NCI-H146 (cell line): Measurements from ENCODE around the gene ATAD1.
"Not testable (repeated sequence)": the region's sequence is repeated elsewhere in the genome, so short reads cannot be mapped to it uniquely, and the experiment has no call there.

Experiments
- DNase-seq: peaks from one replicate; lab custom pipeline; 2025; lab: John Stamatoyannopoulos, UW

The ATAD1 gene, protein sequence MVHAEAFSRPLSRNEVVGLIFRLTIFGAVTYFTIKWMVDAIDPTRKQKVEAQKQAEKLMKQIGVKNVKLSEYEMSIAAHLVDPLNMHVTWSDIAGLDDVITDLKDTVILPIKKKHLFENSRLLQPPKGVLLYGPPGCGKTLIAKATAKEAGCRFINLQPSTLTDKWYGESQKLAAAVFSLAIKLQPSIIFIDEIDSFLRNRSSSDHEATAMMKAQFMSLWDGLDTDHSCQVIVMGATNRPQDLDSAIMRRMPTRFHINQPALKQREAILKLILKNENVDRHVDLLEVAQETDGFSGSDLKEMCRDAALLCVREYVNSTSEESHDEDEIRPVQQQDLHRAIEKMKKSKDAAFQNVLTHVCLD

DNA sequence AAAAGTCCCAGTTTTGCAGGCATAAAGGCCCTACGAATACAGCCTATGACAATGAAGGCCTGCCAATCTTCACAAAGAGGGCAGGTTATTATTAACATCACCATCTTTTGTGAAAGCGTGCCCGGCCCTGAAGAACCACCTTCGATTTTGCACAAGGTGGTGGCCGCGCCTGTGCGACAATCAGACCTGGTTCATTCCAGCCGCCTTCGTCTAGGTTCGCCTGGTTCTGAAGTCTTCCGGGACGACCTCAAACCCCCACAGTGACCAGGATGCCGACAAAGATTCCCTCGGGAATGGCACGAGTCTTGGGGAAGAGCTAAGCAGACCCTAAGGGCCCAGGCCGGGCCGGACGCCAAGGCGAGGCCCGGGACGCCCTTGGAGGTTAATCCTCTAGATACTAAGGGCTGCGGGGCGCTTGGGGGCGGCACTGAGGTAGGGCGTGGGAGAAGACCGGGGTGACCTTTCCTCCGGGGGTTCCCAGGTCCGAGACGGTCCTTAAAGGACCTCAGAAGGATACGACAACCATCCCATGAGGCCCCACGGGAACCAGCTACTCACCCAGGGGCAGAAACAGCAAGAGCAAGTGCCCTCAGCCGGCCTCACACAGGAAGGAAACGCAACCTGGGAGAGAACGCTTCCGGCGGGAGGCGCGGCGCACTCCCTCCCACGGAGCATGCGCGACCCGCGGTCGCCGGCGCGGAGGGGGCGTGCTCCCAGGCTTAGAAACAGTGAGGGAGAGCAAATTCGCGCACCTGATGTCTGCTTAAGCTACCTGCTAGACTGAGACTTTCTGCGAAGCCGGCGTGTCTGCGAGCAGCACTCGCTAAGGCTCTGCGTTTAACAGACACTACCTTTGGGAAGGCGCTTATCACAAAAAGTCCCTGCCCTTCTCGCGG, at the start of gene ATAD1:
ATAD1 (minus strand) TSS at position 618 of the 896 bp plus-strand sequence. CDS start 3,627 bp downstream, outside the sequence.
- peak; percentile 91 for DNase-seq

DNA sequence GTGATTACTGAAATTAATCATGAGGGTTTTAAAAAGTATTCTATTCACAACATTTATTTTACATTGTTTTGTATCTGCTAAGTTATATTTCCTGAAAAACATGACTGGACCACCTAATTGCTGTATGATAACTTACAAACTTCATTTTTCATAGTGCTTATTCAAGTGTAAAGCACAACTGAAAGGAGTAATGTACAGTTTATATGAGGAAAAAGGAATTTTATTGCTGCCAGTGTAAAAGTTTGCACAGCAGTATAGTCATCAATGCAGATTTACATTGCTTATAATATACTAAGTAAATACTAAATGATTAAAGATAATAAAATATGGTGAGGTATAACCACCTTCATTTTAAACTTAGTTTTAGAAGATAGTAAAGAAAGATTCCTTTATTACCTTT, 49.4 kb upstream of the ATAD1 start:
- DNase-seq = no peak

- no peak for DNase-seq
Measured at GRCh38 chr10:87866412-87866974, 48.5 kb upstream of the ATAD1 start.

DNA sequence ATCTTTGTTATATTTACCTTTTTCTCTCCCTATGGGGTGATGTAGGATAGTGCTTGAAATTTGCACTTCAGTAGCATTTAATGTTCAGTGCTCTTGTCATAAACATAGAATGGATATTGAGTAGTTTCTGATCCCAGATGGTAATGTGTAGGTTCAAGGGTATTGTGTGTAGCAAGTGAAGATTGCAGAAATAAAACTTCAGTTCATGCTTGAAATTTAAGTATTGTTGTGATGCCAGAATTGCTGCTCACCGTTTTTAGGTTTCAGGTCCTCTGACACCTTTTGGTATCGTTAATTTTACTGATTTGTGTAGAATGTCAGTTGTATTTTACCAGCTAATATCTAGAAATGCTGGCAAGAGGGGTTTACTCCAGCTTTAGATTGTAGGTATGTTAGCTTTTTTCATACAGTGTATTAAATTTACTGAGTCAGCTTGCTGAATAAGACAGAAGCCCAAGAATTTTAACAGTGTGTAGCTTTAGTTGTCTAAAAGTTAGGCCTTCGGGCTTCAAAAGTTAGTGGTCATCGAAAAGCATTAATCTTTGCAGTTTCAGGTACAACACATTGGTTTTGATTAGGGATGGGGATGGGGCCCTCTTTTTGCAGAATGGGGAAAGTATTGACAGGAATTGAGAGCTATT, 47.3 kb upstream of the ATAD1 start:
- DNase-seq = no peak

- peak; percentile 46 for DNase-seq
Measured at GRCh38 chr10:87864496-87865059, 46.6 kb upstream of the ATAD1 start.

DNA sequence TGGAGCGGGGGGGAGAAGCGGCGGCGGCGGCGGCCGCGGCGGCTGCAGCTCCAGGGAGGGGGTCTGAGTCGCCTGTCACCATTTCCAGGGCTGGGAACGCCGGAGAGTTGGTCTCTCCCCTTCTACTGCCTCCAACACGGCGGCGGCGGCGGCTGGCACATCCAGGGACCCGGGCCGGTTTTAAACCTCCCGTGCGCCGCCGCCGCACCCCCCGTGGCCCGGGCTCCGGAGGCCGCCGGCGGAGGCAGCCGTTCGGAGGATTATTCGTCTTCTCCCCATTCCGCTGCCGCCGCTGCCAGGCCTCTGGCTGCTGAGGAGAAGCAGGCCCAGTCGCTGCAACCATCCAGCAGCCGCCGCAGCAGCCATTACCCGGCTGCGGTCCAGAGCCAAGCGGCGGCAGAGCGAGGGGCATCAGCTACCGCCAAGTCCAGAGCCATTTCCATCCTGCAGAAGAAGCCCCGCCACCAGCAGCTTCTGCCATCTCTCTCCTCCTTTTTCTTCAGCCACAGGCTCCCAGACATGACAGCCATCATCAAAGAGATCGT, 46.0 kb upstream of the ATAD1 start:
- DNase-seq = peak; percentile 48

GRCh38 chr10:87863053-87863943, 45.3 kb upstream of the ATAD1 start, which contains the start of the genes KLLN and PTEN:
Gene KLLN, minus strand, starts transcription at chr10:87863533. Its CDS starts 1,046 bp downstream, at chr10:87862487.
Gene PTEN, plus strand, starts transcription at chr10:87863625. Its CDS starts 845 bp downstream, at chr10:87864470.
- peak; percentile 90 for DNase-seq

DNA sequence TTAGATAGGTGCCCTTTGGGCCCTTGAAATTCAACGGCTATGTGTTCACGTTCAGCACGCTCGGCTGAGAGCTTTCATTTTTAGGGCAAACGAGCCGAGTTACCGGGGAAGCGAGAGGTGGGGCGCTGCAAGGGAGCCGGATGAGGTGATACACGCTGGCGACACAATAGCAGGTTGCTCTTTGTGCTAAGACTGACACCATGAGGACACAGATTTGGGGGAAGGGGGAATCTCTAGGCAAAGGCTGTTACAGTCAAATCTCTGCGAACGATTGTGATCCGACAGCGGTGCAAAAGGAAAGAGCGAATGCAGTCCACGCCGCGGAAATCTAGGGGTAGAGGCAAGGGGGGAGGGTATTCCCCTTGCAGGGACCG, 44.6 kb upstream of the ATAD1 start:
- peak; percentile 79 for DNase-seq

GRCh38 chr10:87861953-87862678, 44.1 kb upstream of the ATAD1 start:
- DNase-seq = peak; percentile 95

GRCh38 chr10:87861566-87861952, 43.5 kb upstream of the ATAD1 start:
- no peak for DNase-seq

- DNase-seq = no peak
Measured at GRCh38 chr10:87860816-87861403, 42.9 kb upstream of the ATAD1 start.

- peak; percentile 51 for DNase-seq
Measured at GRCh38 chr10:87860156-87860795, 42.2 kb upstream of the ATAD1 start.

- DNase-seq = not testable (repeated sequence)
Measured at GRCh38 chr10:87855665-87856064, 37.6 kb upstream of the ATAD1 start.

- DNase-seq = not testable (repeated sequence)
Measured at GRCh38 chr10:87855247-87855646, 37.2 kb upstream of the ATAD1 start.

DNA sequence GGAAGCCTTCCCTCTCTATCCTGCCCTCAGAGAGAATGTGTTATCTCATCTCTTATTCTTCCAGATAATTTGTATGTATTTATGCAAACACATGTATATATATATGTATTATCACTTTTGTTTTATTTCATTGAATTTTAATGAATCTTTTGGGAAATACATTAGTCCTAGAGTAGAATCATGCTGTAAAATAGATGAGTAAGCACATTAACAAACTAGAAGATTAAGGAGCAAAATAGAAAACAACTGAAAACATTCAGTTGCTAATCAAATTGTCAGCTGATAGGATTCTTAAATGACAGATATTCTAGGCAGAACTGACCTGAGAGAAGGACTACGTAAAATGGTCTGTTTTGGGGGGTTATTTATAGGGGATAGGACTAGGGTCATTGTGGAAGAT, 34.1 kb upstream of the ATAD1 start:
- no peak for DNase-seq

DNA sequence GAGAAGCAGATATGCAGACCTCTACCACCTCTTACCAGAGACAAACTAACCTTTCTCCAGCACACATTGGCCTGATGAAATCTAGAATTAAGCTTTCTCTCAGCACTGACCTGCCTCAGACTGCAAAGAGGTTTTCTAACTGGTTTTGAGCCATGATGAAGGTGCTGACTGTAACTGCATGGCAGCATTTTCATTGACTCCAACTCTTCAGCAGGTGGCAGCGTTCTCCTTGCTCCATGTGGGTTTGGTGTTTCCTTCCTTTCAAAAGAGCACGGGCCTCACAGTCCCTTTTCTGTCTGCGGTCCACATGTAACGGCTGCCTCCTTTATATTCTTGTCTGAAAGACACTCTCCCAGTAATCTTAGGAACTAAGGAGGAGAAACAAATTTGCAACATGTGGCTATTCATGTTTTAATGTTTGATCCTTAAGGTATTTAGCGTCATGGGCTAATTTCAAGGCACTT, 32.7 kb upstream of the ATAD1 start:
- DNase-seq = peak; percentile 73

DNA sequence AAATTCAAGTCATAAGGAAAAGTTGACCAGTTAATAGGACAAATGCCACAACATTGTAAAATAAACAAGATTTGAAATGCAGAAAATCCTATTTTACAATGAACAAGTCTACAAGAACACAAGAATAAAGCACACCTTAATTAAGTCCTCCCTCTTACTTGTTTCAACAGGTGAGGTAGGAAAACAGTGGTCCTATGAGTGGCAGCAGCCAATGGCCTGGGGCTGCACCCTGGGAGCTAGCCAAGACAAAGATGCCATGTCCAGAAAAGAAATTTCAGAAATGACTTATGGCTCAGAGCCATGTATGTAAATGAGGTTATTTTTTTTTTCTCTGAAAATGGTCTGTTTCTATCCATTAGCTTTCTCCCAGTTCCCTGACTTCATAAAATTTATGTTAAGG, 31.0 kb upstream of the ATAD1 start:
- DNase-seq = no peak

- DNase-seq = no peak
Measured at GRCh38 chr10:87847550-87847949, 29.5 kb upstream of the ATAD1 start.

- not testable (repeated sequence) for DNase-seq
Measured at GRCh38 chr10:87846711-87847110, 28.7 kb upstream of the ATAD1 start.
